Activated CD4-positive, alpha-beta T cell treated with anti-CD3 and anti-CD28 coated beads, Interleukin-2, amount 50 U/mL, for 24 hours (primary cell): Measurements from ENCODE around the gene TAF4.

Experiments used
- DNase-seq, 2 donors: peaks; one replicate each; pipeline ENCODE4 v3.0.0-alpha.2; 2020; ENCODE audit warnings: low read depth in 1 of 2, low spot score in 1 of 2

Gene TAF4

DNA sequence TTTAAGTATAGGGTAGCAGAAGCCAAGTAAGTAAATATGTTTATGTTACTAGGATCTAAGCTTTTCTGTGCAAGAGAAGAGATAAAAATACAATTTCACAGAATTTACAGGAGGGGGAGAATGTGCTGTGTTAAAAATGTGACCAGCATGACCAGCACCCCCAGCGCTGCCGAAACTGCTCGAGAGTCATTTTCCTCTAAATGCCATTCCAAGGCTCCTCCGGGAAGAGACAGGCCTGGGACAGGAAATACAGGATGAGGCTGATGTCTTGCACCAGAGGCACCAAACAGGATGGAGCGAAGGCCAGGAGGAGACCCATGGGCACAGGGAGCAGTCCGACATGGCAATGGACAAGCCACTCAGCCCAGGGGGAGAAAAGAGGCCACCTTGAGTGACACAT, 21.1 kb downstream of the TAF4 start:
- DNase-seq: no peak

GRCh38 chr20:62043131-62043914, 22.4 kb downstream of the TAF4 start:
- no peak for DNase-seq

GRCh38 chr20:62042025-62042820, 23.5 kb downstream of the TAF4 start:
- DNase-seq: no peak

DNA sequence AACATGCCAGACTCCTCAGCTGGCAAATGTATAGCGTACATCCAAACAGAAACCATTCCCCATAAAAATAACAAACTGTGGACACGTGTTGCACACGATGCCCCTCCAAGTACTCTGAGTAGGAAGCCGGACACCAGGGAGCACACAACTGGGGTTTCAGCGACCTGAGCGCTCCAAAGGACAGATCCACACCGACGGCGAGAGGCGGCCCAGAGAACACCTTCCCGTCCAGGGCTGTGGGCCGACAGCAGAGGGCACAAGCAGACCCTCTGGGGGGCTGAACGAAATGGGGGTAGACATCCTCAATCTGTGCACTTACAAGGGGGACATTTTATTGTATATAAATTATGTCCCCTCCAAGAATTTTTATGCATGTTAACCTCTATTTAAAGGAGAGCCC, 24.7 kb downstream of the TAF4 start:
- no peak for DNase-seq

- no peak for DNase-seq
Measured at GRCh38 chr20:62040381-62040922, 25.2 kb downstream of the TAF4 start.

- DNase-seq: no peak
Measured at GRCh38 chr20:62039738-62040137, 25.9 kb downstream of the TAF4 start.

GRCh38 chr20:62032609-62033368, 32.9 kb downstream of the TAF4 start:
- DNase-seq: no peak

DNA sequence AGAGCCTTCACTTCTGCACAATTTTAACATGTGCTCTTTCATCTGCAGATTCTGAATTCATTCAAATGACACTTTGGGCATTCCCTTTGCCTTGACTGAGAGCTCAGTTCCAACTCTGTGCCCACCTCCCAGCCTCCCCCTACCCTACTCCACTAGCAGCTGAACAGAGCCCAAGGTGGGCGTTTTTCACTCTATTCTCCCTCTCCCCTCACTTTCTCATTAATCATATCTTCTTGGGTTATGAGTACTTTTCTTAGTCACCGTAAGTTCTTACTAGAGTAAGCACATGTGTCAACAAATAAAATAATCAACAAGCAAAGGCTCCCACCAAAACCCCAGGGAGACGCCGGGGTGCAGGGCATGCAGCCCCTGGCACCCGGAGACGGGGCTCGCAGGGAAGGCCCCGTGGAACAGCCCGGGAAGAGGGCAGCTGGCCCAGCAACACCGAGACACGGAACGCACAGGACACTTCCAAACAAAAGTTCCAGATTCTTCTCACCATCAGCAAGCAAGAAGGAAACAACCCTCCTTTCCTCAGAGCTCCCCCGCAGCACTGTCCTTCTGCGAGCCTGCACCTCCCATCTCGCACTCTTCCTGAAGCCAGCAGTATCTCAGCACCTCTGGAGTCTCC, 34.1 kb downstream of the TAF4 start:
- DNase-seq: no peak

GRCh38 chr20:62030834-62031434, 34.7 kb downstream of the TAF4 start:
- peak in 1 of 2 donors; percentile 12 for DNase-seq

DNA sequence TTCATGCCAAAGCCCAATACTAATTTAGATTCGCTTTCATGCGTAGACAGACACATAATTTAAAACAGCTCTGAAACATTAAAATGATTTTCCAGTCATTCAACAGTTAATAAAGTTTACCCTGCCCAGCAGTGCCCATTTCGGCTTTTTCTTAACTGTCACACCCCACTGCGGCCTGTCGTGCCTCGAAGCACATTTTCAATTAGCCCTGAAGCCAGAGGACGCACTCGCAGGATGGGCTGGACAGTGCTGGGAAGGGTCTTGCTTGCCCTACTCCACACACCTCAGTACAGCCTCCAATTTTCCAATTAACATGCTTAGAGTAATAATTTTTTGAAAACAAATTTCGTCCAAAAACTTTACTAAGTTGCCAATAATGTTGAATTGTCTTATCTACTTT, 35.3 kb downstream of the TAF4 start:
- DNase-seq: no peak

DNA sequence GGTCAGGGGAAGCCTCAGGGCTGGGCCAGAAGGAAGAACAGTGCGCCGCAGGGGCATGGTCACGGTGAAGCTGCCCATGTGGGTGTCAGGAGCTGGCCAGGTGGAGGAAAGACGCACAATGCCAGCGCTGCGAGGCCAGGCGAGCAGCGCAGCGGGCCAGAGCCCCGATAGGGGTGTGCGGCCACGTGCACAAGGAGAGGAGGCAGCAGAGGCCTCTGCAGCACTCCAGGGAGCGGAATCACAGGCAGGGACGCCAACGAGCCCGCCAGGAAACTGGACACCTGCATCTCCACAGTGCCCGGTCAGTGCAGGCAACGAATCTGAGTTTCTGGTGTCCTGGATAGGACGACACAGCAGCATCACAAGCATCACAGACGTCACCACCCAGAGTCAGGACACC, 35.7 kb downstream of the TAF4 start:
- DNase-seq: no peak

DNA sequence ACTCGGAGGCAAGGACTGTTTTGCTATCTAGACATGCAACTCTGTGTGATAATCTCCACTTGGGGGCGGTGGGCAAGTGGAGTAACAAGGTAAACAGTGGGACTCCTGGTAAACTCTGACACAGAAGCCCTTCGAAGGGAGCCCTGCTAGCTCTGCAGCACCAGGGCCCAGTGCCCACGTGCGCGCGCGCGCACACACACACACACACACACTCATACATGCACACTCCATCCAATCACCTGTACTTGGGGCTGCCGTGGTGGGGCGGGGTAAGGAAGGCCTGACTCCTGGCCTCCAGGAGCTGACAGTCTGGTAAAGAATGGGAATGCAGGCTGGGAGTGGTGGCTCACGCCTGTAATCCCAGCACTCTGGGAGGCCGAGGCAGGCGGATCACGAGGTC, 36.4 kb downstream of the TAF4 start:
- no peak for DNase-seq

GRCh38 chr20:62028384-62028783, 37.3 kb downstream of the TAF4 start:
- DNase-seq: no peak

- DNase-seq: no peak
Measured at GRCh38 chr20:62027698-62028321, 37.9 kb downstream of the TAF4 start.

GRCh38 chr20:62027116-62027515, 38.6 kb downstream of the TAF4 start:
- no peak for DNase-seq

- DNase-seq: no peak
Measured at GRCh38 chr20:62026564-62026856, 39.2 kb downstream of the TAF4 start.

DNA sequence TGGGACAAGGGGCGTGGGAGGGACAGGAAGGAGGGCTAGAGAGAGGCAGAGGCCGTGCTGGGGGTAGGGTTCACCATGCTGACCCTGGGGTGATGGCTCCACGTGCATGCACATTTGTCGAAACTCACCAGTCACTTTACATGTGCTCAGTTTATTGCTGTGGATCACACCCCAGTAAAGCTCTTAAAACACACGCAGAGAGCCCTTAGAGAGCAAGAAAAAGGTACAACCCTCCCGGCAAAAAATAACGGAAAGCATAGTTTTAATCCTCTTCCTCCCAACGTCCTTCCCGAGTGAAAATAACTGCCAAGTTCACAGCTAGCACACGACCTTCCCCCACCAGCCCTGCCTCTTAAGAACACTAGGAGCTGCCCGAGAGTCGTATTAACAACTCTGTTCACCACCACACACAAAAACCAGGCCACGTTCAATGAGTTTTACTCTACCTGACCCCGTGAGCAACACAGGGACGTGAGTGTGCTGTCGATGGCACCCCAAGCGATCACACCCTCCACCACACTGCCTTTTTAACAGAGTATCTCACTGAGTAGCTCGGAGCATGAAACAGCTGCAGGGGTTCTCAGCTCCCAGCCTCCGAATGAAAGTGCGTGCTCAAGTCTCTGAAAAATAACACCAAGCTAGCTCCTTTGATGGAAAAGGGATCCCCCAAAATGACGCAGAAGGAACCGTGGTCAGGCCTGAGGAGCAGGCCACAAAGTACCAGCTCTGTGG, 39.7 kb downstream of the TAF4 start:
- DNase-seq: no peak

DNA sequence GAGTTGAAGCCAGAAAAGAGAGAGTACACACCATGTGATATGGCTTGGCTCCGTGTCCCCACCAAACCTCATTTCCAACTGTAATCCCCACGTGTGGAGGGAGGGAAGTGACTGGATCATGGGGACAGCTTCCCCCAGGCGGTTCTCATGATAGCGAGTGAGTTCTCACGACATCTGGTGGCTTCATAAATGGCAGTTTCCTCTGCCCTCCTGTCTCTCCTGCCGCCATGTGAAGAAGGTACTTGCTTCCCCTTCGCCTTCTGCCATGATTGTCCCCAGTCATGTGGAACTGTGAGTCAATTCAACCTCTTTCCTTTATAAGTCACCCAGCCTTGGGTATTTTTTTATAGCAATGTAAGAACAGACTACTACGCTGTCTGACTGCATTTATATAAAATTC, 40.3 kb downstream of the TAF4 start:
- no peak for DNase-seq

DNA sequence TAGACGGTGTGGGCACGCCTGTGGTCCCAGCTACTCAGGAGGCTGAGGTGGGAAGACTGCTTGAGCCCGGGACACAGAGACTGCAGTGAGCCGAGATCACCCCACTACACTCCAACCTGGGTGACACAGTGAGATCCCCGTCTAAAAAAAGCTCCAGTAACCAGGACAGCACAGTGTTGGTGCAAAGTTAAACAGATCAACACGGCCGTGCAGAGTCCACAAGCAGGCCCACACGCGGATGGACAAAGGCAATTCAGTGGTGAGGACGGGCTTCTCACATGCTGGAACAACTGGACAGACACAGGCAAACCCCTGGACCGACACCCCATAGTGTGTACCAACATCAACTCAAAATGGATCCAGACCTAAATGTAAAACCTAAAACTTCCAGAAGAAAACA, 41.7 kb downstream of the TAF4 start:
- no peak for DNase-seq
